GM19239 (cell line): ENCODE results near the gene DCAF8.

Experiments
- DNase-seq: peaks from one replicate; pipeline ENCODE4 v3.0.0; 2011; ENCODE audit warnings: low spot score; ENCODE audit not compliant: insufficient read length
- FAIRE-seq: peaks from 2 replicates; lab custom pipeline; 2011; peaks lifted over from hg19 to GRCh38; lab: Jason Lieb, UNC

DCAF8 gene

GRCh38 chr1:160179336-160179735 is 83.0 kb downstream of the DCAF8 start:
- DNase-seq (no peak), FAIRE-seq (no peak)

GRCh38 chr1:160178731-160179130 is 83.6 kb downstream of the DCAF8 start:
- DNase-seq (no peak), FAIRE-seq (no peak)

GRCh38 chr1:160177667-160178066 is 84.7 kb downstream of the DCAF8 start:
- DNase-seq (no peak), FAIRE-seq (no peak)

- FAIRE-seq (no peak), DNase-seq (no peak)
These were observed 85.1 kb downstream of the DCAF8 start for GRCh38 chr1:160177231-160177630.

GRCh38 chr1:160171980-160172379 is 90.4 kb downstream of the DCAF8 start:
- FAIRE-seq (no peak), DNase-seq (no peak)

- no peak for DNase-seq
These were observed 91.0 kb downstream of the DCAF8 start for GRCh38 chr1:160171354-160171753.

GRCh38 chr1:160169553-160170399 is 92.6 kb downstream of the DCAF8 start:
- peak; percentile 72 for FAIRE-seq
- peak; percentile 31 for DNase-seq

More at GRCh38 chr1:160171354-160171753, 91.0 kb downstream of the DCAF8 start:
- FAIRE-seq, result no peak

- no peak for FAIRE-seq
- DNase-seq, result no peak
These were observed 93.6 kb downstream of the DCAF8 start for GRCh38 chr1:160168609-160169369.

- no peak for FAIRE-seq
These were observed 94.3 kb downstream of the DCAF8 start for GRCh38 chr1:160168016-160168415.

GRCh38 chr1:160167580-160167979 is 94.8 kb downstream of the DCAF8 start:
- no peak for FAIRE-seq

More at GRCh38 chr1:160168016-160168415, 94.3 kb downstream of the DCAF8 start:
- DNase-seq, result no peak

GRCh38 chr1:160167056-160167455 is 95.3 kb downstream of the DCAF8 start:
- FAIRE-seq (no peak), DNase-seq (no peak)

More at GRCh38 chr1:160167580-160167979, 94.8 kb downstream of the DCAF8 start:
- DNase-seq, result no peak

GRCh38 chr1:160166166-160166868 is 96.0 kb downstream of the DCAF8 start:
- no peak for DNase-seq
- FAIRE-seq, result no peak
